SK-N-SH (cell line): ENCODE measurements around the gene FTO. TPM values are rescaled to one million over a fixed set of nuclear protein-coding genes. Genes with fewer than 3 reads are reported as not detected.

Experiments used
- CTCF ChIA-PET: fragments of 300-600, 350-600 bp; formaldehyde crosslinking; extraction: SDS; loops from one replicate; lab custom pipeline; 2021; lab: Yijun Ruan, JAX
- POLR2A ChIA-PET: fragments of 350-600 bp; sonication (Branson Sonifier 250); formaldehyde crosslinking; extraction: SDS; loops from one replicate; lab custom pipeline; 2020; ENCODE audit warnings: antibody characterized with exemption, inconsistent platforms; lab: Yijun Ruan, JAX
- DNase-seq: peaks from one replicate; pipeline ENCODE4 v3.0.0; 2012
- H2AFZ ChIP-seq: fragments of 200-600 bp; sonication (generic); 2 replicates; pipeline ENCODE4 v1.8.1; 2016; ENCODE audit warnings: antibody characterized with exemption, mild to moderate bottlenecking, low read depth
- H3F3A ChIP-seq: fragments of 200-600 bp; sonication (generic); replicated peaks from 2 replicates; pipeline ENCODE3; 2016; ENCODE audit warnings: antibody characterized with exemption, mild to moderate bottlenecking; ENCODE audit not compliant: insufficient read depth
- H3K27ac ChIP-seq, 2 experiments: fragments of 200-500 bp in 1 of 2; fragments of 200-600 bp in 1 of 2; sonication (Bioruptor generic) in 1 of 2; sonication (generic), shearing (Covaris generic) in 1 of 2; 2 replicates each; pipeline versions ENCODE4 v1.5.1 to v1.6.1; 2014 to 2016; ENCODE audit warnings: low read depth in 2 of 2, inconsistent platforms in 1 of 2, low read length in 1 of 2, mild to moderate bottlenecking in 1 of 2, mixed read lengths in 1 of 2
- H3K27me3 ChIP-seq: fragments of 200-600 bp; sonication (generic), shearing (Covaris generic); 2 replicates; pipeline ENCODE4 v1.6.1; 2016; ENCODE audit warnings: mixed run types; ENCODE audit not compliant: insufficient read depth
- H3K36me3 ChIP-seq, 2 experiments: fragments of 200-500 bp in 1 of 2; fragments of 200-600 bp in 1 of 2; sonication (Bioruptor generic) in 1 of 2; sonication (generic) in 1 of 2; replicated peaks in 1 of 2; 2 replicates each; pipeline versions ENCODE3 to v1.5.1; 2014 to 2016; ENCODE audit warnings: low read length in 1 of 2, mild to moderate bottlenecking in 1 of 2; ENCODE audit not compliant: insufficient read depth in 2 of 2, control insufficient read depth in 1 of 2
- H3K4me1 ChIP-seq, 2 experiments: fragments of 200-500 bp in 1 of 2; fragments of 200-600 bp in 1 of 2; sonication (Bioruptor generic) in 1 of 2; sonication (generic), shearing (Covaris generic) in 1 of 2; 2 replicates each; pipeline versions ENCODE4 v1.5.1 to v1.6.1; 2014 to 2016; ENCODE audit warnings: low read depth in 1 of 2, low read length in 1 of 2, mixed run types in 1 of 2; ENCODE audit not compliant: insufficient read depth in 2 of 2, control insufficient read depth in 1 of 2
- H3K4me2 ChIP-seq: fragments of 200-600 bp; sonication (generic), shearing (Covaris generic); 2 replicates; pipeline ENCODE4 v1.6.1; 2017; ENCODE audit warnings: mixed run types
- H3K4me3 ChIP-seq, 2 experiments: fragments of 200-500 bp in 1 of 2; fragments of 200-600 bp in 1 of 2; sonication (Bioruptor generic) in 1 of 2; sonication (generic), shearing (Covaris generic) in 1 of 2; 2 replicates each; pipeline versions ENCODE4 v1.5.1 to v1.8.1; 2014 to 2016; ENCODE audit warnings: low read depth in 2 of 2, inconsistent platforms in 1 of 2, low read length in 1 of 2, mild to moderate bottlenecking in 1 of 2, mixed read lengths in 1 of 2, moderate library complexity in 1 of 2
- H3K79me2 ChIP-seq: fragments of 200-600 bp; sonication (generic); 2 replicates; pipeline ENCODE4 v1.8.1; 2017; ENCODE audit warnings: mild to moderate bottlenecking; ENCODE audit not compliant: insufficient read depth
- H3K9ac ChIP-seq: fragments of 200-600 bp; sonication (generic); 2 replicates; pipeline ENCODE4 v1.6.1; 2017; ENCODE audit warnings: mixed run types
- H3K9me2 ChIP-seq: fragments of 200-600 bp; sonication (generic); 2 replicates; pipeline ENCODE4 v1.6.1; 2017; ENCODE audit warnings: mixed run types
- H3K9me3 ChIP-seq: fragments of 200-600 bp; sonication (generic); 2 replicates; pipeline ENCODE4 v1.6.1; 2017; ENCODE audit warnings: mixed run types, mild to moderate bottlenecking, moderate library complexity
- H4K20me1 ChIP-seq: fragments of 200-600 bp; sonication (generic); 2 replicates; pipeline ENCODE4 v1.6.1; 2017; ENCODE audit warnings: mild to moderate bottlenecking, mixed run types; ENCODE audit not compliant: insufficient read depth
- CTCF ChIP-seq: fragments of 200-600 bp; sonication (generic); IDR thresholded peaks from 2 replicates; pipeline ENCODE4 v1.6.1; 2017; ENCODE audit warnings: antibody characterized with exemption, mild to moderate bottlenecking, moderate library complexity
- ELF1 ChIP-seq: IDR thresholded peaks from 2 replicates; pipeline ENCODE4 v1.4.0; 2012
- EZH2phosphoT487 ChIP-seq: fragments of 200-600 bp; sonication (generic); IDR thresholded peaks from 2 replicates; pipeline ENCODE4 v1.6.1; 2017; ENCODE audit warnings: low read depth, mixed run types, mild to moderate bottlenecking, antibody characterized with exemption, moderate library complexity, borderline replicate concordance
- FOXJ3 ChIP-seq: sonication (generic); formaldehyde crosslinking; IDR thresholded peaks from 2 replicates; pipeline ENCODE4 v1.5.1; 2020; ENCODE audit warnings: mild to moderate bottlenecking, missing genetic modification reagents
- FOXM1 ChIP-seq: IDR thresholded peaks from 2 replicates; pipeline ENCODE4 v1.4.0; 2012; ENCODE audit warnings: low read depth, mild to moderate bottlenecking
- IRF3 ChIP-seq: fragments of 150-350 bp; IDR thresholded peaks from 2 replicates; pipeline ENCODE4 v1.6.1; 2016; ENCODE audit warnings: mild to moderate bottlenecking, low read depth, low read length
- MEF2A ChIP-seq: IDR thresholded peaks from 2 replicates; pipeline ENCODE4 v1.4.0; 2012; ENCODE audit warnings: low read depth, borderline replicate concordance
- NFIC ChIP-seq: IDR thresholded peaks from 2 replicates; pipeline ENCODE4 v1.4.0; 2012; ENCODE audit warnings: borderline replicate concordance
- POLR2AphosphoS5 ChIP-seq: IDR thresholded peaks from 2 replicates; pipeline ENCODE4 v1.6.1; 2012; ENCODE audit warnings: low read depth, low read length
- RCOR1 ChIP-seq: fragments of 150-350 bp; IDR thresholded peaks from 2 replicates; pipeline ENCODE4 v1.6.1; 2017; ENCODE audit warnings: antibody characterized with exemption, low read length
- REST ChIP-seq: IDR thresholded peaks from 2 replicates; pipeline ENCODE4 v1.6.1; 2012; ENCODE audit warnings: mild to moderate bottlenecking, low read depth, low read length, moderate library complexity
- RXRA ChIP-seq: IDR thresholded peaks from 2 replicates; pipeline ENCODE4 v1.4.0; 2012; ENCODE audit warnings: low read depth, mild to moderate bottlenecking, borderline replicate concordance
- SIN3A ChIP-seq: IDR thresholded peaks from 2 replicates; pipeline ENCODE4 v1.6.1; 2012; ENCODE audit warnings: low read depth, mild to moderate bottlenecking, low read length, moderate library complexity, borderline replicate concordance
- TAF1 ChIP-seq: IDR thresholded peaks from 2 replicates; pipeline ENCODE4 v1.6.1; 2012; ENCODE audit warnings: low read depth, mild to moderate bottlenecking, low read length, moderate library complexity, borderline replicate concordance
- TCF12 ChIP-seq: IDR thresholded peaks from 2 replicates; pipeline ENCODE4 v1.4.0; 2012
- USF1 ChIP-seq: IDR thresholded peaks from 2 replicates; pipeline ENCODE4 v1.4.0; 2012; ENCODE audit warnings: low read depth, borderline replicate concordance
- YY1 ChIP-seq: IDR thresholded peaks from 2 replicates; pipeline ENCODE4 v1.4.0; 2012; ENCODE audit warnings: low read depth, mild to moderate bottlenecking
- WGBS: methylation state at CpG from one replicate; pipeline ENCODE4 v1.1.6; 2017; ENCODE audit warnings: low lambda C conversion rate; 5-methylcytosine and 5-hydroxymethylcytosine counted together
- polyA plus RNA-seq, 3 experiments: library from polyadenylated mRNA; depleted of rRNA; stranded (reverse); fragments of >200 nt; gene quantifications; 2 replicates each; pipeline ENCODE4 v1.2.3, GENCODE V29; 2012

FTO gene
- polyA plus RNA-seq, 1 of the 3 experiments (the other 2 are of a cell fraction) = 41.2 TPM

- Histone ChIP-seq H3K4me1 (no peaks in the 10 kb centered on the region), H3K9me2 (no peaks in the 10 kb centered on the region), H4K20me1 (no peaks in the 10 kb centered on the region), H3K4me2 (no peak overlapping the region), H3K79me2 (no peaks in the 10 kb centered on the region), H3F3A (no peaks in the 10 kb centered on the region), H3K9me3 (no peaks in the 10 kb centered on the region)
- WGBS = 93% methylated on average over 8 of the region's 9 CpGs
- no peak for DNase-seq
- CTCF ChIA-PET = no interaction called here
- TF ChIP-seq RCOR1 = no peak
- no peak for TF ChIP-seq CTCF
- no peak for TF ChIP-seq FOXM1
- TF ChIP-seq, all 33 proteins: peak for 0
- Histone ChIP-seq H2AFZ (no peak overlapping the region), H3K9ac (no peak overlapping the region), H3K36me3 (no peaks in the 10 kb centered on the region), H3K27me3 (no peaks in the 10 kb centered on the region), H3K27ac (no peak overlapping the region), H3K4me3 (no peak overlapping the region)
- POLR2A ChIA-PET = no interaction called here
Measured at GRCh38 chr16:54009464-54010176, 305.7 kb downstream of the FTO start.

GRCh38 chr16:54015147-54015546 lies 311.2 kb downstream of the FTO start:
- 95% methylated on average over 2 of the region's 2 CpGs for WGBS
- Histone ChIP-seq H3K9ac (no peak overlapping the region), H3K27ac (no peak overlapping the region), H2AFZ (no peak overlapping the region), H3K9me2 (no peaks in the 10 kb centered on the region), H3K4me3 (no peak overlapping the region), H3K79me2 (no peaks in the 10 kb centered on the region), H4K20me1 (no peaks in the 10 kb centered on the region), H3K4me2 (no peak overlapping the region), H3K9me3 (no peaks in the 10 kb centered on the region), H3K4me1 (no peaks in the 10 kb centered on the region), H3K27me3 (no peaks in the 10 kb centered on the region), H3K36me3 (peaks cover 3 to 4% of the 10 kb centered on the region in 2 experiments), H3F3A (no peaks in the 10 kb centered on the region)
- CTCF ChIA-PET = interaction anchor here (1.1 to 1.5 kb wide), 2 partner anchors 13 to 46 kb away, joined by 3 read pairs; no protein-coding TSS in a partner anchor
- POLR2A ChIA-PET = no interaction called here
- TF ChIP-seq POLR2AphosphoS5 (no peak), IRF3 (no peak), SIN3A (no peak), REST (no peak), TAF1 (no peak), ELF1 (no peak), FOXJ3 (CRISPR knock-in tag) (no peak), FOXM1 (no peak), NFIC (no peak), TCF12 (no peak), USF1 (no peak), MEF2A (no peak), RXRA (no peak), YY1 (no peak), EZH2phosphoT487 (no peak)
- DNase-seq = no peak
